Adipose tissue (tissue), 3 donors: Measurements from ENCODE around the gene ADRA2B. TPM values are rescaled to one million over a fixed set of nuclear protein-coding genes. Genes with fewer than 3 reads are reported as not detected.
"Not testable (repeated sequence)": the region's sequence is repeated elsewhere in the genome, so short reads cannot be mapped to it uniquely, and the experiment has no call there.

Experiments used
- H3K27ac ChIP-seq: one replicate; pipeline ENCODE4 v1.5.1; 2013; ENCODE audit warnings: low read depth, low read length
- WGBS, 3 donors: extraction: QIAGEN DNeasy Blood & Tissue Kit; methylation state at CpG; one replicate each; pipeline ENCODE4 v1.1.7; 2013; 5-methylcytosine and 5-hydroxymethylcytosine counted together
- polyA plus RNA-seq, 3 donors: library from polyadenylated mRNA; stranded (reverse); fragments of 200-250 nt; gene quantifications; one replicate each; pipeline ENCODE4 v1.2.3, GENCODE V29; 2013
- donor health status: healthy with polysubstance abuse.
- donor health status: Bipolar disorder and iron deficiency.
- donor health status: healthy.

ADRA2B gene
- polyA plus RNA-seq, 3 donors: 0.35 to 2.6 (median 0.98) TPM

DNA sequence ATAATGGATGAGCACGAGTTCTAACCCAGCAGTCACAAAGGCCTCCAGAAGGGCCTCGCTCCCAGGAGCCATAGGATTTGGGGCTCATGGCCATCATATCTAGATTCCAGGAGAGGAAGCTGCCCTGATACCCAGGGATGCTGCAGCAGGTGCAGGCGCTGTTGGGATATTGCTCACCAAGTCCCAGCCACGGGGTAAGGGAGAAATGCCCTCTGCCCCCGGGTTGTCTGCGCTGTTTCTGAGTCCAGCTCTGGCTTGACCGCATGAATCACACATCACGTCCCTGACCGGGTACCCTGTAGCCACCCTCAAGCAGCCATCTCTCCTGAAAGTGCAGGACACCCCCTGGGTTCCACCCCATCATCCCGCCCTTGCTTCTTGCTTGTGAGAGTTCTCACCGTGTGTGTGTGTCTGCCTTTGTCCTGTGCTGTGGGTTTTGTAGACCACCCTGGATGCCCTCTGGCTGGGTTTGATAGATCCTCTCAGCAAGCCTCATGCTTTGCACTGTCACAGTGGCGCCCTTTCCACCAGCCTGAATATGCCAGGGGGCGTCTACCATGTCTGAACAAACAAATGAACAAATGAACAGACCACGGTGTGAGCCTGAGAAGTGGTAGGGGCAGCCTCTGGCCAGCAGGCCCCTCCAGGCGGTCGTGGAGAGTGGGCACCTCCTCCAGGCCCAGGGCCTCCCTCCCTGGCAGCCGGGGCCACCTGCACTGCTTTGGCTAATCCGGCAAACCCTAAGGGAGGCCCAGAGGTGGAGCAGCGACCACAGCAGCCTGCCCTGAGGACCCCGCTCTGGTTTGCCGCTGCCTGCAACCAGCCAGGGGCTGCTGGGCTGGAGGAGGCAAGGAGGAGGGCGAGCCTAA, 32.1 kb downstream of the ADRA2B start:
- 87 to 91% (median 91%) methylated on average over 22 of the region's 22 CpGs for WGBS, 3 donors
- H3K27ac ChIP-seq: no peak overlapping the region

DNA sequence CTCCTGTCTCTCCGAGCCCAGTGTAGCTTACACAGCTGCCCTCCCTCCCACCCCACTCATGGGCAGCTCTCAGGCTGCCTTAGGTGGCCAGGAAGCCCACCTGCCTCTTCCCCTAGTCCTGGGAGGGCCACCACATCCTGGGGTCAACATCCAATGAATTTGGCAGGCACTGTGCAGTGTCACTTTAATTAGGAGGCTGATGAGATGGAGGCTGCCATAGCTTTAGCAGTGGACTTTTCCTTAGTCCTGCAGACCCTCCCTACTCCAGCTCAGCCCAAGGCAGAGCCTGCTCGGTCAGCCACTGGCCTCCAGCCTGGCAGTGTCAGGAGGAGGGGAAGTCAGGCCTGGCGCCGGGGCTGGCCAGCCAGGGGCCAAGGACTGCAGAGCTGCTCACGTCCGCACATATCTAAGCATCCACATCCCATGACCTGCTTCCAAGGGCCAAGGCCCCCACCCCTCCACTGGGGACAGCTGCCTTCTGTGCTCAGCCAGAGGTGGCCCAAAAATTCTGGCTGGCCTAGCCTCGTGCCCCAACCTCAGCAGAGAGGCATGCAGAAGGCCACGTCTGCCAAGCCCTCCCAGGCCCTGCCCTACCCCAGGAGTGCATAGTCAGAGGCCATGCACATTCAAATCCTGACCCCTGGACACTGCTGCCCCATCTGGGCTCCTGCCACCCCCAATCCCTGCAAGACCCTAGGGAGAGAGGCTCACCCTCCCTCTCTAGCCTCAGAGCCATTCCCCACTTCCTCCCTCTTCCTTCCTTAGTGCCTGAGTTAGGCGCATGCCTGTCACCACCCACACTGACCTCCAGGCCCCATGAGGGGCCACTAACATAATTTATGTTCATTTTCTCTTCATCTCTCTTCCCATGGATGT, 33.1 kb downstream of the ADRA2B start:
- no peak overlapping the region for H3K27ac ChIP-seq
- 35 to 84% (median 53%) methylated on average over 7 to 9 of the region's 9 CpGs for WGBS, 3 donors

DNA sequence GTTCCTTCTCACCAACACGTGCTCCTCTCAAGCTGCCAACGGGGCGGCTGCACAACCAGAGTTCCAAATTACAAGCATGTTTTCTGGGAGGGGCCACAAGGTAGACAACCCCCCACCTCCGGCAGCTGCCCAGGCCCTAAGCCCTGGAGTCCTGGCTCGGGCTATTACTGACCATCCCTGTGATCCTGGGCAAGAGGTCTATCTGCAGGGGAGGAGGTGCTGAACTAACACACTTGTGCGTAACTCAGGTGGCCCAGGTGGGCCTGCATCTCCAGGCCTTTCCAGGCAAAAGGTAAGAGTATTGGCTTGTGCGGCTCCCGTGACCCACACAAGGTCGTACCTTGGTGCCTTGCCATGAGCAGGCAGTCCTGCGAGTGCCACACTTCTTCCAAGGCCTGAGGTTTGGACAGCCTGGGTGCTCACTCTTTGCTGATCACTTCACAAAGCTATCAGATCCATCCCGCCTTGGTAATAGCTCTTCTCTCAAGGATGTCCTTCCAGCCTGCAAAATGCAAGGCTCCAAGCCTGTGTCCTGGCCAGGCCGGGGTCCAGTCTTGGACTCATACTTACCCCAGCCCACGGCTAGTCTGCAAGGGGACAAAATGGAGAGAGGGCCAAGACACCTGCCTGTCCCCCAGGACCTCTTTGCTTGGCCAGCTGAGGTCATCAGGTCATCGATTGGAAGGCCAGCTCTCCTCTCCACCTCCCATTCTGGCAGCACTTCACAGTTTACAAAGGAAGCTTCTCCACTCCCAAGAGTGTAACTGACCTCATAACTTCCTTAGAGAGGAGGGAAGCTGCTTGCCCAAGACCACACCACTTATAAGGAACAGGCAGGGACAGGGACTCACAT, 33.9 kb downstream of the ADRA2B start:
- H3K27ac ChIP-seq: no peak overlapping the region
- 83 to 87% (median 84%) methylated on average over 14 of the region's 14 CpGs for WGBS, 3 donors

DNA sequence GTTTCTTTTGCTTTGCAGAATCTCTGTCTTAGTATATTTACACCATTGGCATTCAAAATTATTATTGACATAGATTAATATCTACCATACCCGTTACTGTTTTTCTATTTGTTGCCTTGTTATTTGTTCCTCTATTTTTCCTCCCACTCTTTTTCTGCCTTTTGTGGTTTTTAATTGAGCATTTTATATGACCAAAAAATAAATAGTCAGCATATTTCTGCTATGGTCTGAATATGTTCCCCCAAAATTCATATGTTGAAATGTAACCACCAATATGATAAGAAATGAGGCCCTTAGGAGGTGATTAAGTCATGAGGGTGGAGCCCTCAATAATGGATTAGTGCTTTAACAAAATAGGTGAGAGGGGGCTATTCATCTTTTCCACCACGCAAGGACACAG, 35.3 kb downstream of the ADRA2B start:
- no peak overlapping the region for H3K27ac ChIP-seq
- WGBS, 3 donors: 88 to 95% (median 92%) methylated on average over 2 of the region's 2 CpGs

DNA sequence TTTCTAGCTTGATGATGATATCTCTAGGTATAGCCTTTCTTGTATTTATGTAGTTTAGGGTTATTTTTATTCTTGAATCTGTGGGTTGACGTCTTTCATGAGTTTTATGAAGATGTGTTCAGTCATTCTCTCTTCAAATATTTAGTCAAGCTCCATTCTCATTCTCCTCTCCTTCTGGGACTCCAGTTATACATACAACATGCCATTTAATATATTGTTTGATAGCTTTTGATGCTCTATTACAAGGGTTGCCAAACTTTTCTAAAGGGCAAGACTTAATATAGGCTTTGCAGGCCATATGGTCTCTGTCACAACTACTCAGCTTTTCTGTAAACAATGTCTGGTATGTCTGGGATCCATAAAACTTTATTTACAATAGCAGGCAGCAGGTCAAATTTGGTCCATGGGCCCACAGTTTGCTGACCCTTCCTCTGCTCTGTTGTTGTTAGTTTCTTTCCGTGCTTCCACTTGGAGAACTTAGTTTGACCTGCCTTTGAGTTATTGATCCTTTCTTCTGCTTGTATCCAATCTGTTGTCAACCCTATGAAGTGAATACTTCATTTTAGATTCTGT, 41.1 kb downstream of the ADRA2B start:
- 72 to 82% (median 80%) methylated on average over 2 of the region's 2 CpGs for WGBS, 3 donors
- no peak overlapping the region for H3K27ac ChIP-seq

DNA sequence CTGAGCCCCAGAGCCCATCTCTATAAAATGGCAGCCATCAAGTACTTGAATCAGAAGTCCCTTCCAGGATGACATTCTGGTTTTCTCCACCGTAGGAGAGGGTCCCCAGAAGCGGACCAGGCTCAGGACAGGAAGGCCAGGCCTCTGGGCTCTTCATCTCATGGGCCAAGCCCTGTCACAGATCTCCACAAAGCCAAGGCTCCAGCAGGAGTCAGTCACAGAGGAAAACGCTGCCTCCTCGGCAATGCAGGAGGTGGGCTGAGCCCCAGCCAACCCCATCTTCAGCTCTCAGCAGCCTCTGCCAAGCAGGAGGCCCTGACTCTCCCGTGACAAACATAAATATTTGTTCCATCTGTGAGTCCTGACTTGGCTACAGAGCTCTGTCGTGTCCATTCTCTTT, 42.2 kb downstream of the ADRA2B start:
- no peak overlapping the region for H3K27ac ChIP-seq
- WGBS, 3 donors: 73 to 81% (median 77%) methylated on average over 6 of the region's 6 CpGs

DNA sequence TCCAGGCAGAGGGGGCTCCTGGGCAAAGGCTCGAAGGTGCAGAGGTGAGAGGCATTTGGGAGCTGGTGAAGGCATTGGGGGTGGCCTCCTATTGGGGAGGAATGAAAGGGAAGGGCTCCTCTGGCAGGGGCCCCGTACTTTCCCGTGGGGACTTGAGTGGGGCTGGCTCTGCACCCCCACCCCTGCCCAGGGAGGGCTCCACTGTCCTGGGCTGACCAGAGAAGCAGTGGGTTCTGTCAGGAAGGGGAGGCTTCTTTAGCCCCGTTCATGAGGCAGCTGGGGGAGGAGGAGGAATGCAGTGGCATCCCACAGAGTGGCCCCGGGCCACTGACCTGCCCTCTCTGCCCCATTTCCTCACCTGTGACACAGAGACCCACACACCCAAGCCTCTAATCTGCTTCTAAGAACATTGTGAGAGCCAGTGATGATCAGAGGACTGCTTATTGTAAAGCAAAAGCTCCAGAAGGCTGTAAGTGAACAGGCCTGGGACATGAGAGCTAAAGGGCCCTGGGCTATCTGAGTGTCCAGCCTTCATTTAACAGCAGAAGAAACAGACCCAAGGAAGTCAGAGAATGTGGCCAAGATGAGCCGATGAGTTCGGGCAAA, 43.1 kb downstream of the ADRA2B start:
- H3K27ac ChIP-seq: no peak overlapping the region
- WGBS, 3 donors: 72 to 84% (median 76%) methylated on average over 7 of the region's 7 CpGs

DNA sequence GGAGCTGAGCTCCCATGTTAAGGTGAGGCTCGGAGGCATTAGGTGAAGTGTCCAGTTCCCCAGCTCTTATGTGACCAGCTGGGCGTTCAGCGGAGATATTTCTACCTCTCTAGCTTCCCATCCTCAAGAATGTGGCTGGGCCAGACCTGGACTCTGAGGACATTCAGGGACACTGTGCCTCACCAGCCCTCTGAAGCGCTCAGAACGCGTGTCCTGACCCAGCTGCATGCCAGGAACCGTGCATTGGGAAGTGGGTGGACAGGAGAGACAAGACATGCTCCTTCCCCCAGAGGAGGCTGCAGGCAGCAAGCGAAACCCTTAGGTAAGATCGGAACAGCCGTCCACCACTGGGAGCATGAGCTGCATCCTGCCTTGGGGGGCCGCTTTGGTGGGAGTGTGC, 43.6 kb downstream of the ADRA2B start:
- no peak overlapping the region for H3K27ac ChIP-seq
- WGBS, 3 donors: 78 to 88% (median 88%) methylated on average over 11 of the region's 11 CpGs

DNA sequence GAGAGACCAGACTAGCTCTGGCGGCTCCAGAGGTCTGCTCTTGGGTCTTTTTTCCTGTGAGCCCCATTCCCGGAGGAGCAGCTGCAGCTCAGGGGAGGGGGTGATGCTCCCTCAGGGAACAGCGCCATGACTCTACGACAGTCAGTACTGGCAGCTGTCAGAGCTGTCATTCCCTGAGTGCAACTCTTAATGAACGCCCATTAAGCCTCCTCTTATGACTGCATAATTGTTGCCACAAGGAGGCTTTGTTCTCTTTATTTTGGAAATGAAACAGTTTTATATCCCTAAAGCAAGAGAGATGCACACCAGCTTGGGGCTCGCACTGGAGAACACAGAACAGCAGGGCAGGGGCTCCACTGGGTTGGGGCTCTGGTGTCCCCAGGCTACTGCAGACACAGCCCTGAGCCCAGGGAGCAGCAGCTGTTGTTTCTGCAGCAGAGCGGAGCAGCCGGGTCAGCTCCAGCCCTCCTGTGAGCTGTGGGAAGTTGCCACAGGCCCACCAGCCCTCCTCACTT, 44.3 kb downstream of the ADRA2B start:
- not testable (repeated sequence) for H3K27ac ChIP-seq
- WGBS, 3 donors: 82 to 87% (median 87%) methylated on average over 8 of the region's 8 CpGs

DNA sequence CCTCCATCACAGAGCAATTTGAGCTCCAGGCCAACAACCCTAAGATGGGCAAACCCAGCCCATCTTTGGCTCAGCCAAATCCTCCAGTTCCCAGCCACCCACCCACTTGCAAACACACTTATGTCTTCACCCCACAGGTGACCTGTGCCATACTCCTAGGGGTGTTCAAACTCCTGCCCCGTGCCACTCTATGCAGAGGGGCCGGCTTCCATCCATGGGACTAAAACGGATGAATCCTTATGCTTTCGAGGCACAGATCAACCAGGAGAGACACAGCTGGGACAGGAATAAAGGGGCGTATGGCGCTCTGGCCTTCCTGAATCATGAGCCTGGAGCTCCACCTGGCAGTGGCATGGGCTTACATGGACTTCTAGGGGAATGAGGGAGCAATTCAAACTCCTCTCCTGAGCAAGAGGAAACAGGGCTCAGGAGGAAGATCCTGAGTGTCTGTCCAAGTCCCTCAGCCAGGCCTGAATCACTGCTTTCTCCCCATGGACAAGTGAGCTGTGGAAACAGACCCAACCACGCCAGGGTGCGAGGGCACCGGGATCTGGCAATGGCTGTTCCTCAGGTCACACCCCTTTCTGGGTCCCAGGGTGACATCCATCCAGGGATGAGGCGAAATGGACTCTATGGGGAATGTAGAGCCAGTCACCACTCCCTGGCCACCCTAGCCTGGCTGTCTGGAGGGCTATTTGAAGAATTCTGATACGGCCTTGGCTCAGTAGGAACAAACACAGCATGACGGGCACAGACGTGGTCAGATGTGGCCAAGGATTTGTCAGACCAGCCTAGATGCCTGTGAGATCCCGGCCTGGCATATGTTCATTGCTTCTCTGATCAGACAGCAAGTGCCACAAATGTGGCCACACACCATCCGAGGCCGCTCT, 45.0 kb downstream of the ADRA2B start:
- 87 to 92% (median 91%) methylated on average over 15 to 16 of the region's 16 CpGs for WGBS, 3 donors
- H3K27ac ChIP-seq: not testable (repeated sequence)

DNA sequence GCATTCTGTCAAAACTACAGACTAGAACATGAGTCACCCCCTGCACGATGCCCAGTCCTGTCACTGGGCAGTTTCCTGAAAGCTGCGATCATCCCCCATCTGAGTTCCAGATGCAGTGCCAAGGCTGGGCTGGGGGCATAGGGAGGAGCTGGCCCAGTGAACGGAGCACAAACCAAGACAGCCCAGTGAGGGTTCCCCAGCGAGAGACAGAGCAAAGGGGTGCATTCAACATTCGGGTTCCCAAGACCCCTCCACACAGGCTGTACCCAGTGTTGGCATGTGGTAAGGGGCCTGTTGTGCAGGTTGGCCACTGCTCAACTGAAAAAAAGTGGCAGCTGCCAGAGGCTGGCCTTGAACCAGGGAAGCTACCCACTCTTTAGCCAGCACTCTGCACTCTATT, 46.0 kb downstream of the ADRA2B start:
- not testable (repeated sequence) for H3K27ac ChIP-seq
- 85 to 92% (median 86%) methylated on average over 5 of the region's 5 CpGs for WGBS, 3 donors

DNA sequence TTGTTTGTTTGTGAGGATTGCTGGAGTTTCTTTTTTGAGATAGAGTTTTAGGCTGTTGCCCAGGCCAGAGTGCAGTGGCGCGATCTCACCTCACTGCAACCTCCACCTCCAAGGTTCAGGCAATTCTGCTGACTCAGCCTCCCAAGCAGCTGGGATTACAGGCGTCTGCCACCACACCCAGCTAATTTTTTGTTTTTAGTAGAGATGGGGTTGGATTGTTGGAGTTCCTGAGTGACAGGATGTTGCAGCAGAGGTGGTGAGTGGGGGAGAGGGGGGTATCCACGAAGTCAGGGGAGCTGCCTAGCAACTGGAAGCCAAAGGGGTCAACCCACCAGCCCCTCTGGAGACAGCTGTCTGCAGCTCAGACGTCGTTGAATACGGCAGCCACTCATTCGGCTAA, 46.5 kb downstream of the ADRA2B start:
- WGBS, 3 donors: 51 to 67% (median 51%) methylated on average over 6 of the region's 8 CpGs
- H3K27ac ChIP-seq: not testable (repeated sequence)

DNA sequence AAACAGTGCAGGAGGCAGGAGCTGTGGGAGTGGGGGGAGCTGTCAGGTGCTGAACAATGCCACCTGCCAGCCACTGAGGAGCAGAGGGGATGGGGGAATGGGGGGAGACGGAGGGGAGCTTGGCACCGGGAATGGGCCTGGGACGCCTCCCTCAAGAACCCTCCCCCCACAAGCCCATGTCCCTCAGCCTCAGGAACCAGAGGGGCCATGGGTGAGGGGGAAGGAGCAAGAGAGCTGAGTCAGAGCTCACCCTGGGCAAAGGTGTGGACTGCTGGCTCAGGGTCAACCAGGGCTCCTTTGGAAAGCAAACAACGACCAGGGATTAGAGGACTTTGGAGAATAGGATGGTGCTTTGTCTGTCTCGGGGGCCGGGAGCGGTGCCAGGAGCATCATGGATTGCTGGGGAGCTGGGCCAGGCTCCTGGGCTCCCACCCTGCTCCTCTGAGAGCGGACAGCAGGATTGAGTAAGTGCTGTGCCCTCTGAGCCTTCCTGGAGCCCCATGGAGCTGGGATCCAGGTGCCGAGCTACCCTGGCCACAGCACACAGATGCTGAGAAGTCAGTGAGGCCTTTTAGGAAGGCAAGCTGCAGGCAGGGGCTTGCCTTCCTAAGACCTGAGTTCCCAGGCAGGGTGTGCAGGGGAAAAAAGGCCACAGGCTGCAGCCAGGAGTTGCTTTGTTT, 48.3 kb downstream of the ADRA2B start:
- 53 to 83% (median 74%) methylated on average over 9 of the region's 9 CpGs for whole genome bisulfite sequencing, 3 donors
- not testable (repeated sequence) for H3K27ac ChIP-seq

DNA sequence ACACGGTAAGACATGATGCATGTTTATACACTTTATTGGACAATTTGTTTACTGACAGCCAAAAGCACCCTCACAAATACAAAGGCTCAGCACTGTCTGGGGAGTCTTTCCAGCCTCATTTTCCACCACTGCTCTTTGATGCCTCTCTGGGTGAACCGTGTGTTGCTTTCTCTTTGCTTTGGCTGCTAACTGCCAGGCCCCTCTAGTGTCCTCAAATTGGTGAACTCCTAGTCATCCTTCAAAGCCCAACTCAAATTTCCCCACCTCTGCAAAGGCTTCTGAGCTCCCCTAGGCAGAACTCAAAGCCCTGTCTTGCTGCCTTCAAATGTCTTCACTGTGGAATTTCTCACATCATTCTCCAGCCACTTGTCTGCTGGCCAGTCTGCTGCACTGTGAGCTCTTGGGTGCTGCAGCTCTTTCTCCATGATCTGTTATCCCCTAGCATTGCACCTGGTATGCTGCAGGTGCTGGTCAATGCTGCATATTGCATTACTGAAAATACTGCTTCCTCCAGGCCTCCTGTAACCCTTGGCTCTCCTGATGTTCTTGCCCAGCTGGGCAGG, 49.2 kb downstream of the ADRA2B start:
- not testable (repeated sequence) for H3K27ac ChIP-seq
- 77 to 87% (median 79%) methylated on average over 2 of the region's 2 CpGs for WGBS, 3 donors

DNA sequence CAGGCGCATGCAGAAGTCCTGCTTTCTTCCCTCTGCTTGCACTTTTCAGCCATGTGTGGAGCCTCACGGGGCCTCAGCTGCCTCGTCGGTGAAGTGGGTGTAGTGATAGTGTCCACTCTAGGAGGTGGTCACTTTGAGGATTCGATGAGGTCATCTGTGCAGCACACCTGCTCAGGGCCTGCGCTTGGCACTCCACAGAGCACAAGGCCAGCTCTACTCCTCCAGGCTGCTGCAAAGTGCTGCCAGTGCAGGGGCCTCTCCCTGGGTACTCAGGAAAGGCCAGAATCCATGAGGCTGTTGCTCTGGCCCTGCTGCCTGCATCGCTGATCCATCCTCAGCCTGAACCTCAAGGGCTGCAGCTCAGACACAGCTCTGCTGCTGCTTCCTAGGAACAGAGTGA, 49.9 kb downstream of the ADRA2B start:
- not testable (repeated sequence) for H3K27ac ChIP-seq
- 92 to 99% (median 94%) methylated on average over 3 to 4 of the region's 7 CpGs for WGBS, 3 donors

DNA sequence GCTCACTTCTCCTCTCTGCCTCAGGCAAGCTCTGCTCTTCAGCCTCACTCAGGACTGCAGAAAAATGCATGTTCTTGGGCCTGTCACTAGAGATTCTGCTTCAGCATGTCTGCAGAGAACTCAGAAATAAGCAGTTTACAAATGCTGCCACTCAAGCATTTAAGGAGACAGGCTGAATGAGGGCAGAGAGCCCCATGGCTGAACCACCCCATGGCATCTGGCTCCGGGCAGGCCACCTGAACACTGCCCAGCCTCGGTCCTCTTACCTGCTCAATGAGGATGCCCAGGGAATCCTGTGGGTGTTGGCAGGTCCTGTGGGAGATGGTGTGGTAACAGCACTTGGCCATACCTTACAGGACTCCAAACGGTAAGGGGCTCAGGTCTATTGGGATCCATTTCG, 50.4 kb downstream of the ADRA2B start:
- WGBS, 3 donors: 90 to 92% (median 90%) methylated on average over 4 of the region's 4 CpGs
- H3K27ac ChIP-seq: not testable (repeated sequence)
